GM23248 (cell line): ENCODE measurements around the gene ACTR5. TPM values are rescaled to one million over a fixed set of nuclear protein-coding genes. Genes with fewer than 3 reads are reported as not detected.

Experiments
- DNase-seq: peaks from one replicate; pipeline ENCODE4 v3.0.0-alpha.2; 2015
- H2AFZ ChIP-seq: fragments of 200-600 bp; sonication (generic); 2 replicates; pipeline ENCODE4 v1.6.1; 2016; ENCODE audit warnings: antibody characterized with exemption
- H3F3A ChIP-seq: fragments of 200-600 bp; sonication (generic); 2 replicates; pipeline ENCODE4 v1.6.1; 2016; ENCODE audit warnings: mild to moderate bottlenecking, antibody characterized with exemption, mixed run types; ENCODE audit not compliant: insufficient read depth
- H3K27ac ChIP-seq: fragments of 200-600 bp; sonication (generic); 2 replicates; pipeline ENCODE4 v1.5.1; 2016; ENCODE audit warnings: mild to moderate bottlenecking
- H3K27me3 ChIP-seq: fragments of 200-600 bp; sonication (generic); replicated peaks from 2 replicates; pipeline ENCODE4 v1.6.1; 2016; ENCODE audit warnings: mild to moderate bottlenecking; ENCODE audit not compliant: insufficient read depth
- H3K36me3 ChIP-seq: fragments of 200-600 bp; sonication (generic); 2 replicates; pipeline ENCODE4 v1.6.1; 2016; ENCODE audit warnings: low read depth, mild to moderate bottlenecking
- H3K4me1 ChIP-seq: fragments of 200-600 bp; sonication (generic); 2 replicates; pipeline ENCODE4 v1.6.1; 2016; ENCODE audit warnings: mild to moderate bottlenecking; ENCODE audit not compliant: insufficient read depth
- H3K4me2 ChIP-seq: fragments of 200-600 bp; sonication (generic); one replicate; pipeline ENCODE4 v1.6.1; 2016; ENCODE audit warnings: mild to moderate bottlenecking; ENCODE audit not compliant: unreplicated experiment
- H3K4me3 ChIP-seq: fragments of 200-600 bp; sonication (generic); 2 replicates; pipeline ENCODE4 v1.5.1; 2016; ENCODE audit warnings: mild to moderate bottlenecking
- H3K79me2 ChIP-seq: fragments of 200-600 bp; sonication (generic); 2 replicates; pipeline ENCODE4 v1.6.1; 2016; ENCODE audit warnings: mild to moderate bottlenecking; ENCODE audit not compliant: insufficient read depth
- H3K9ac ChIP-seq: fragments of 200-600 bp; sonication (generic); 2 replicates; pipeline ENCODE4 v1.6.1; 2016; ENCODE audit warnings: mild to moderate bottlenecking
- H3K9me2 ChIP-seq: fragments of 200-600 bp; sonication (generic); 2 replicates; pipeline ENCODE4 v1.6.1; 2016; ENCODE audit warnings: mixed run types, mild to moderate bottlenecking, moderate library complexity; ENCODE audit not compliant: insufficient read depth
- H3K9me3 ChIP-seq: fragments of 200-600 bp; sonication (generic); one replicate; pipeline ENCODE4 v1.6.1; 2017; ENCODE audit warnings: low read depth
- H4K20me1 ChIP-seq: fragments of 200-600 bp; sonication (generic); 2 replicates; pipeline ENCODE4 v1.6.0; 2016; ENCODE audit not compliant: insufficient read depth
- EZH2 ChIP-seq: fragments of 200-600 bp; sonication (generic); IDR thresholded peaks from 2 replicates; pipeline ENCODE4 v1.6.1; 2018; ENCODE audit warnings: antibody characterized with exemption, mild to moderate bottlenecking; ENCODE audit not compliant: insufficient read depth, poor library complexity, severe bottlenecking
- EZH2phosphoT487 ChIP-seq: fragments of 200-600 bp; sonication (generic); IDR thresholded peaks from 2 replicates; pipeline ENCODE4 v1.6.1; 2018; ENCODE audit warnings: antibody characterized with exemption, moderate library complexity, mild to moderate bottlenecking, low read depth; ENCODE audit not compliant: insufficient read depth
- WGBS, 2 experiments: methylation state at CpG; one replicate each; pipeline ENCODE4 v1.1.6; 2015 to 2017; ENCODE audit warnings: low lambda C conversion rate in 2 of 2, low coverage in 1 of 2; ENCODE audit errors: missing lambda C conversion rate in 2 of 2; 5-methylcytosine and 5-hydroxymethylcytosine counted together
- in situ Hi-C: fragments of 300-500 bp; cut with MboI; formaldehyde crosslinking; loops from 2 replicates; pipeline ENCODE4 v1.15.0; 2020
- polyA plus RNA-seq: library from polyadenylated mRNA; unstranded; fragments of >200 nt; fragmentation: Nextera tagmentation; extraction: Ambion mirVana; gene quantifications from 2 replicates; pipeline ENCODE4 v1.2.1, GENCODE V29; 2016
- small RNA-seq: library from RNA; depleted of rRNA; stranded (forward); fragments of <200 nt; gene quantifications from one replicate; pipeline ENCODE3, GENCODE V24; 2014; ENCODE audit warnings: low read depth, low replicate concordance
- total RNA-seq: library from RNA; depleted of rRNA; stranded (reverse); fragments of >200 nt; shearing (Covaris generic); gene quantifications from 2 replicates; pipeline ENCODE4 v1.2.3, GENCODE V29; 2014; rRNA removed

Gene ACTR5
- total and polyA plus RNA-seq, 2 experiments from 2014 or later: 3.0 to 4.0 TPM

- H3K4me1 ChIP-seq: no peaks in the 10 kb centered on the region
- no peak overlapping the region for H3K27ac ChIP-seq
- H3K9ac ChIP-seq: no peak overlapping the region
- H3K9me3 ChIP-seq: no peaks in the 10 kb centered on the region
- DNase-seq: no peak
- in situ Hi-C loops: no loop called here
- H3K4me2 ChIP-seq: no peak overlapping the region
- no peaks in the 10 kb centered on the region for H3K79me2 ChIP-seq
- no peaks in the 10 kb centered on the region for H3F3A ChIP-seq
- TF ChIP-seq EZH2phosphoT487: no peak
- TF ChIP-seq EZH2: no peak
- H3K9me2 ChIP-seq: no peaks in the 10 kb centered on the region
- H4K20me1 ChIP-seq: no peaks in the 10 kb centered on the region
- H2AFZ ChIP-seq: no peak overlapping the region
- H3K4me3 ChIP-seq: no peak overlapping the region
- no peaks in the 10 kb centered on the region for H3K36me3 ChIP-seq
- H3K27me3 ChIP-seq: peaks cover 39% of the 10 kb centered on the region
- WGBS, 2 experiments: 38% methylated on average over 9 of the region's 9 CpGs
Observed at GRCh38 chr20:38818113-38819065, 70.1 kb downstream of the ACTR5 start.

Small RNA genes lying within 50 kb of the gene (small RNA-seq; reads per million reads assigned to genes)
- gene RF00017: not detected

Other genes starting within 250 kb of the ACTR5 start
- gene ADIG, start 167.3 kb upstream of the ACTR5 start, total RNA-seq: not detected in 2 replicates
- gene ADIG, start 167.3 kb upstream of the ACTR5 start, polyA plus RNA-seq: not detected in 2 replicates
- not detected in 2 replicates for gene ARHGAP40, start 146.7 kb upstream of the ACTR5 start, total RNA-seq
- gene ARHGAP40, start 146.7 kb upstream of the ACTR5 start, polyA plus RNA-seq: not detected in 2 replicates
- gene SLC32A1, start 24.0 kb upstream of the ACTR5 start, total RNA-seq: not detected in 2 replicates
- gene SLC32A1, start 24.0 kb upstream of the ACTR5 start, polyA plus RNA-seq: not detected in 2 replicates
- not detected in 2 replicates for gene PPP1R16B, start 57.2 kb downstream of the ACTR5 start, total RNA-seq
- 0.34 TPM in 1 of 2 replicates, not detected in the other for gene PPP1R16B, start 57.2 kb downstream of the ACTR5 start, polyA plus RNA-seq
- 18.2 and 19.0 TPM in 2 replicates for gene FAM83D, start 178.0 kb downstream of the ACTR5 start, total RNA-seq
- gene FAM83D, start 178.0 kb downstream of the ACTR5 start, polyA plus RNA-seq: 11.4 and 13.1 TPM in 2 replicates
- gene DHX35, start 213.9 kb downstream of the ACTR5 start, total RNA-seq: 10.7 and 17.1 TPM in 2 replicates
- gene DHX35, start 213.9 kb downstream of the ACTR5 start, polyA plus RNA-seq: 3.4 and 4.5 TPM in 2 replicates